Uterus (tissue), 4 donors: ENCODE results near the gene GPN1. TPM values are rescaled to one million over a fixed set of nuclear protein-coding genes. Genes with fewer than 3 reads are reported as not detected.

Source experiments
- DNase-seq, 2 donors: peaks; one replicate each; pipeline ENCODE4 v3.0.0-alpha.2; 2019 to 2020
- H3K27ac ChIP-seq, 2 donors: fragments of 200-600 bp; sonication (generic); 1 replicate in 1 of 2; 2 replicates in 1 of 2; pipeline ENCODE4 v1.5.1; 2016 to 2018
- H3K27me3 ChIP-seq, 2 donors: fragments of 200-600 bp; sonication (generic); one replicate each; pipeline ENCODE4 v1.5.1; 2018 to 2019; ENCODE audit warnings: control low read depth in 1 of 2
- H3K36me3 ChIP-seq, 2 donors: fragments of 200-600 bp; sonication (generic); one replicate each; pipeline ENCODE4 v1.5.1; 2019; ENCODE audit warnings: control low read depth in 1 of 2
- H3K4me1 ChIP-seq, 2 donors: fragments of 200-600 bp; sonication (generic); one replicate each; pipeline ENCODE4 v1.5.1; 2018 to 2019; ENCODE audit warnings: control low read depth in 1 of 2
- H3K4me3 ChIP-seq, 2 donors: fragments of 200-600 bp; sonication (generic); 1 replicate in 1 of 2; 2 replicates in 1 of 2; pipeline ENCODE4 v1.5.1; 2018 to 2019; ENCODE audit warnings: mild to moderate bottlenecking in 1 of 2
- H3K9me3 ChIP-seq, 2 donors: fragments of 200-600 bp; sonication (generic); one replicate each; pipeline ENCODE4 v1.5.1; 2019; ENCODE audit warnings: control low read depth in 1 of 2
- CTCF ChIP-seq, 4 experiments: fragments of 200-600 bp in 2 of 4; fragments of 450-650 bp in 2 of 4; sonication (generic) in 2 of 4; IDR thresholded peaks; one replicate each; pipeline ENCODE4 v1.5.1; 2016 to 2019; ENCODE audit warnings: antibody characterized with exemption in 4 of 4, mild to moderate bottlenecking in 2 of 4, moderate library complexity in 1 of 4
- POLR2A ChIP-seq, 2 donors: fragments of 450-650 bp; IDR thresholded peaks; one replicate each; pipeline ENCODE4 v1.6.1; 2016; ENCODE audit warnings: antibody characterized with exemption in 2 of 2, mild to moderate bottlenecking in 1 of 2, moderate library complexity in 1 of 2
- intact Hi-C: fragments of 100-400 bp; cut with DNase I; formaldehyde crosslinking; loops from one replicate; pipeline ENCODE4 v1.15.1; 2023; ENCODE audit warnings: low total_unique reads
- total RNA-seq, 4 donors: library from RNA; depleted of rRNA in 3 of 4; stranded (reverse); fragments of >200 nt in 3 of 4; gene quantifications; one replicate each; pipeline versions ENCODE4 v1.1.0 to v1.2.4, GENCODE V29; 2014 to 2023
- donor health status: DM: yes; HTN: yes; CAD: no.

GPN1 gene
- total RNA-seq, 4 donors from 2014 or later, result 13.3 to 38.6 (median 19.7) TPM

DNA sequence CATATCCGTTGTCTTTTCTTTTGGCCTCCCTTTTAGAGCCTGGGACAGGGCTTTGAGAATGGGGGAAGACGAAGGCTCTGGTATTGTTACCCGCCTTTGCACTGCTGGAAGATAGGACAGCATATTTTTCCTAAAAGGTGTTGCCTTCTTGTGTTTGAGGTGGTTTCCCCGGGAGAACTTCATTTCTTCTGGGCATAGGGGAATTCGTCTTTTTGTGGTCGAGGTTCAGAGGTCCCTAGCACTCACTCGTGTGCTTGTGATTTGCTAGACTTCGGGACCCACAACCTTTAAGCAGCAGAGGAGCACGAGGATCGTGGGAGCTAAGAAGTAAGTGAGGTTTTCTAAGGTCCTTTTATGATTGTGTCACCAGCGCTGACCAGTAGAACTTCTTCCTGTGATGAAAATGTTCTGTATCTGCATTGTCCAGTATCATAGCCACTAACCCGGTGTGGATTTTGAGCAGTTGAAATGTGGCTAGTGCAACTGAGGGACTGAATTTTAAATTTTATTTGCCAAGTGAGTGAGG is 45.4 kb upstream of the GPN1 start:
- peak overlapping the region; percentile 47 to 74 for H3K27ac ChIP-seq
- no peaks in the 10 kb centered on the region for H3K9me3 ChIP-seq
- H3K4me1 ChIP-seq, result peaks cover 10 to 11% of the 10 kb centered on the region in 2 donors
- H3K36me3 ChIP-seq, result no peaks in the 10 kb centered on the region
- peak overlapping the region; percentile 52 to 68 for H3K4me3 ChIP-seq
- no peaks in the 10 kb centered on the region for H3K27me3 ChIP-seq
- intact Hi-C loops, result no loop called here
- no peak for DNase-seq
- TF ChIP-seq POLR2A (IDR thresholded peaks at IDR 0.05) (no peak), CTCF (IDR thresholded peaks at IDR 0.05) (no peak)

DNA sequence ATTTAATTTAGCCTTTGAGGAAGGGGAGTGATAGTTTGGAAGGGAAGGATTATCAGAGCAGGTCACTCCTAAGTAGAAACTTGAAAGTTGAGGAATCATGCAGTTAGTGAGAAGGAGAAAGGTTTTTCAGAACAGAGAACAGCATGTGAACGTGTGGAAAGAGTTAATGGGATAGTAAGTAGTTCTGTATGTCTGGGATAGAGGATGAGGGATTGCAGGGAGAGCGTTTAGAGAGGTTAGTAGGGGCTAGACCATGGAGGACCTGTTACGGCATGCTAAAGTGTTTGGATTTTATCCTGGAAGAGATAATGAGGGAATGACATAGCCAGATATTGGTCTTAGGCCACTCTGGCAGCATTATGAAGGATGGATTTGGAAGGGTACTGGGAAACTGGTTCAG is 44.3 kb upstream of the GPN1 start:
- DNase-seq, result no peak
- Histone ChIP-seq H3K27me3 (no peaks in the 10 kb centered on the region), H3K4me1 (peaks cover 10 to 11% of the 10 kb centered on the region in 2 donors), H3K4me3 (no peak overlapping the region), H3K36me3 (no peaks in the 10 kb centered on the region), H3K27ac (no peak overlapping the region), H3K9me3 (peaks cover 0 to 7% of the 10 kb centered on the region in 2 donors)
- TF ChIP-seq CTCF (IDR thresholded peaks at IDR 0.05) (no peak), POLR2A (IDR thresholded peaks at IDR 0.05) (no peak)
- intact Hi-C loops, result no loop called here

GRCh38 chr2:27587025-27587424 is 41.8 kb upstream of the GPN1 start:
- intact Hi-C loops, result no loop called here
- DNase-seq, result no peak
- Histone ChIP-seq H3K27ac (no peak overlapping the region), H3K36me3 (no peaks in the 10 kb centered on the region), H3K27me3 (no peaks in the 10 kb centered on the region), H3K4me3 (no peak overlapping the region), H3K4me1 (peaks cover 10 to 11% of the 10 kb centered on the region in 2 donors), H3K9me3 (peaks cover 0 to 21% of the 10 kb centered on the region in 2 donors)
- TF ChIP-seq CTCF (IDR thresholded peaks at IDR 0.05), result no peak
- no peak for TF ChIP-seq POLR2A (IDR thresholded peaks at IDR 0.05)

- Histone ChIP-seq H3K4me3 (no peak overlapping the region), H3K36me3 (no peaks in the 10 kb centered on the region), H3K4me1 (peaks cover 10 to 11% of the 10 kb centered on the region in 2 donors), H3K9me3 (peaks cover 0 to 21% of the 10 kb centered on the region in 2 donors), H3K27me3 (no peaks in the 10 kb centered on the region), H3K27ac (no peak overlapping the region)
- no peak for DNase-seq
- intact Hi-C loops, result no loop called here
- TF ChIP-seq CTCF (IDR thresholded peaks at IDR 0.05) (no peak), POLR2A (IDR thresholded peaks at IDR 0.05) (no peak)
Observed at GRCh38 chr2:27588308-27588707, 40.5 kb upstream of the GPN1 start.

DNA sequence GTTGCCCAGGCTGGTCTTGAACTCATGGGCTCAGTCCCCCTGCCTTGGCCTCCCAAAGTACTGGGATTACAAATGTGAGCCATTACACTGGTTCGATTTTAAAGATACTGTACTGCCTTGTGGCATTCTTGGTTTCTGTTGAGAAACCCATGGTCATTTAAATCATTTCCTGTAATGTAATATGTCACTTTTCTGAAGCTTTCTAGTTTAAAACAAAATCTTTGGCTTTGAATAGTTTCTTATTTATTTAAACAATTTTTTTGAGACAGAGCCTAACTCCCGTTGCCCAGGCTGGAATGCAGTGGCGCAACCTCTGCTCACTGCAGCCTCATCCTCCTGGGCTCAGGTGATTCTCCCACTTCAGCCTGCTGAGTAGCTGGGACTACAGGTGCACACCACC is 37.1 kb upstream of the GPN1 start:
- Histone ChIP-seq H3K4me3 (no peak overlapping the region), H3K9me3 (peaks cover 0 to 29% of the 10 kb centered on the region in 2 donors), H3K4me1 (no peaks in the 10 kb centered on the region), H3K36me3 (no peaks in the 10 kb centered on the region), H3K27ac (no peak overlapping the region), H3K27me3 (no peaks in the 10 kb centered on the region)
- TF ChIP-seq POLR2A (IDR thresholded peaks at IDR 0.05) (no peak), CTCF (IDR thresholded peaks at IDR 0.05) (no peak)
- intact Hi-C loops, result no loop called here
- DNase-seq, result no peak
